ENCODE results near the gene IL17RB. TPM values are rescaled to one million over a fixed set of nuclear protein-coding genes. Genes with fewer than 3 reads are reported as not detected.

Gene IL17RB
- total RNA-seq, 1 donor from 2014 or later, result 18.4 TPM

DNA sequence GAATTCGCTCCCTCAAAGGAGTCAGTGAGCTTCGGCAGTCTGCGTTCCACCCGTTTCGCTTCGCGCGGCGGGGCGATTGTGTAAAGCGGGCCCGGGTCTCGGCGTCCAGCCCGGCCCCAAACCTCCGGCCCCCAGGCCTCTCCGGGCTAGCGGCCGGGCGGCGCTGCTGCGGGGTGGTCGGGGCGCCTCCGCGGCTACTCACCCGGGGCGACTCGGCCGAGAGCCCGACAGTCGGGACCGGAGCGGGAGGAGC lies 561 bp upstream of the IL17RB start:
- no peak for ATAC-seq
- DNase-seq, result no peak
- no peak for TF ChIP-seq CTCF (IDR thresholded peaks at IDR 0.05)
- H3K27me3 ChIP-seq (ENCODE audit: low read depth), result peaks cover 28% of the 10 kb centered on the region
- no peaks in the 10 kb centered on the region for H3K9me3 ChIP-seq
- H3K36me3 ChIP-seq, result no peaks in the 10 kb centered on the region
- peak overlapping the region; percentile 74 for H3K4me3 ChIP-seq
- intact Hi-C loops (cut with DNase I), result no loop called here
- peak overlapping the region; percentile 83 for H3K27ac ChIP-seq
- H3K4me1 ChIP-seq, result peaks cover 36% of the 10 kb centered on the region

- no peaks in the 10 kb centered on the region for H3K9me3 ChIP-seq
- TF ChIP-seq CTCF (IDR thresholded peaks at IDR 0.05), result no peak
- ATAC-seq (no peak), DNase-seq (no peak)
- peaks cover 28% of the 10 kb centered on the region for H3K27me3 ChIP-seq (ENCODE audit: low read depth)
- H3K27ac ChIP-seq, result no peak overlapping the region
- H3K4me3 ChIP-seq, result peak overlapping the region; percentile 74
- intact Hi-C loops (cut with DNase I), result no loop called here
- H3K36me3 ChIP-seq, result no peaks in the 10 kb centered on the region
- peaks cover 36% of the 10 kb centered on the region for H3K4me1 ChIP-seq
Measured at GRCh38 chr3:53846851-53847155, 435 bp downstream of the IL17RB start.

DNA sequence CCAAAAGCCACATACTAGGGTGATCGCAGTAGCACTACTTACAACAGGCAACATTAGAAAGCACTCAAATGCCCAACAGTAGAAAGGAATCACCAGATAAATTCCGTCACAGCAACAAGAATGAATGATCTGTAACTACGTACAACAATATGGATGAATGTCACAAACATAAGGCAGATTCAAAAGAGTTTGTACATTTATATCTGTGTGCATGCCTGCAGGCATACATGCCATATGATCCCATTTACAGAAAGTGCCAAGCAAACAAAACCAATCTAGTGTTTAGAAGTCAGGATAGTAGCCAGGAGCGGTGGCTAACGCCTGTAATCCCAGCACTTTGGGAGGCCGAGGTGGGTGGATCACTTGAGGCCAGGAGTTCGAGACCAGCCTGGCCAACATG lies 3.5 kb downstream of the IL17RB start:
- TF ChIP-seq CTCF (IDR thresholded peaks at IDR 0.05), result no peak
- Histone ChIP-seq H3K9me3 (no peaks in the 10 kb centered on the region), H3K36me3 (no peaks in the 10 kb centered on the region), H3K27me3 (ENCODE audit: low read depth) (peaks cover 28% of the 10 kb centered on the region), H3K4me1 (peaks cover 15% of the 10 kb centered on the region), H3K27ac (no peak overlapping the region), H3K4me3 (no peak overlapping the region)
- intact Hi-C loops (cut with DNase I), result no loop called here
- no peak for ATAC-seq
- no peak for DNase-seq

DNA sequence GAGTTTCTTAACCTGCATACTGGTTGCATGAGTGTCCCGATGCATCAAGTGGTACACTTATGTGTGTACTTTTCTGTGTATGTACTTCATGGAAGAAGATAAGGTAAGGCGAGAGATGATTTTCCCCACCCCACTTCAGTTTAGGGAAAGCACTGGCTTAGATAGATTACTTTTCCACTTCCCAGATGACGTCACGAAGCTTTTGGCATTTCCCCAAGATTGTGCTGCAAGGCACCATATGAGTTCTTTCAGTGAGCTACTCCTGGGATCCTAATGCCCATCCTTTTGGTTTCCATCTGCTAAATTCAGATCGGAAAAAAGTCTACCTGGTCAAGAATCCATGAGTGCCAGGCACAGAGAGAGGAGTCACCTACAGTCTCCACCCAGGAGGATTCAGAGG lies 4.5 kb downstream of the IL17RB start:
- Histone ChIP-seq H3K4me1 (peaks cover 8% of the 10 kb centered on the region), H3K27ac (no peak overlapping the region), H3K4me3 (no peak overlapping the region), H3K36me3 (no peaks in the 10 kb centered on the region), H3K27me3 (ENCODE audit: low read depth) (peaks cover 26% of the 10 kb centered on the region), H3K9me3 (no peaks in the 10 kb centered on the region)
- no peak for DNase-seq
- TF ChIP-seq CTCF (IDR thresholded peaks at IDR 0.05), result no peak
- intact Hi-C loops (cut with DNase I), result no loop called here
- no peak for ATAC-seq

- no peak for TF ChIP-seq CTCF (IDR thresholded peaks at IDR 0.05)
- intact Hi-C loops (cut with DNase I), result no loop called here
- no peak for ATAC-seq
Measured at GRCh38 chr3:53856964-53857363, 10.6 kb downstream of the IL17RB start.

DNA sequence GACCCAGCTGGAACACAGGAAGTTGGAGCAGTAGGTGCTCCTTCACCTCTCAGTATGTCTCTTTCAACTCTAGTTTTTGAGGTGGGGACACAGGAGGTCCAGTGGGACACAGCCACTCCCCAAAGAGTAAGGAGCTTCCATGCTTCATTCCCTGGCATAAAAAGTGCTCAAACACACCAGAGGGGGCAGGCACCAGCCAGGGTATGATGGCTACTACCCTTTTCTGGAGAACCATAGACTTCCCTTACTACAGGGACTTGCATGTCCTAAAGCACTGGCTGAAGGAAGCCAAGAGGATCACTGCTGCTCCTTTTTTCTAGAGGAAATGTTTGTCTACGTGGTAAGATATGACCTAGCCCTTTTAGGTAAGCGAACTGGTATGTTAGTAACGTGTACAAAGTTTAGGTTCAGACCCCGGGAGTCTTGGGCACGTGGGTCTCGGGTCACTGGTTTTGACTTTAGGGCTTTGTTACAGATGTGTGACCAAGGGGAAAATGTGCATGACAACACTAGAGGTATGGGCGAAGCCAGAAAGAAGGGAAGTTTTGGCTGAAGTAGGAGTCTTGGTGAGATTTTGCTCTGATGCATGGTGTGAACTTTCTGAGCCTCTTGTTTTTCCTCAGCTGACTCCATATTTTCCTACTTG lies 11.9 kb downstream of the IL17RB start:
- Histone ChIP-seq H3K36me3 (peaks cover 32% of the 10 kb centered on the region), H3K27ac (no peak overlapping the region), H3K4me1 (no peaks in the 10 kb centered on the region), H3K9me3 (no peaks in the 10 kb centered on the region), H3K27me3 (ENCODE audit: low read depth) (no peaks in the 10 kb centered on the region), H3K4me3 (no peak overlapping the region)
- no peak for DNase-seq
- intact Hi-C loops (cut with DNase I), result no loop called here
- TF ChIP-seq CTCF (IDR thresholded peaks at IDR 0.05), result no peak
- ATAC-seq, result no peak

More at GRCh38 chr3:53856964-53857363, 10.6 kb downstream of the IL17RB start:
- H3K27me3 ChIP-seq (ENCODE audit: low read depth), result no peaks in the 10 kb centered on the region
- H3K4me3 ChIP-seq, result no peak overlapping the region
- no peak for DNase-seq
- H3K4me1 ChIP-seq, result no peaks in the 10 kb centered on the region
- H3K36me3 ChIP-seq, result peaks cover 21% of the 10 kb centered on the region
- H3K27ac ChIP-seq, result no peak overlapping the region
- no peaks in the 10 kb centered on the region for H3K9me3 ChIP-seq
